Tibial artery (tissue), 4 donors: ENCODE measurements around the gene PLD2.

ENCODE experiments used
- DNase-seq, 2 donors: peaks; one replicate each; pipeline ENCODE4 v3.0.0-alpha.2; 2019
- H3K27ac ChIP-seq, 2 donors: fragments of 200-600 bp; sonication (generic) in 1 of 2; 1 replicate in 1 of 2; 2 replicates in 1 of 2; pipeline ENCODE4 v1.5.1; 2018 to 2019; ENCODE audit warnings: mild to moderate bottlenecking in 1 of 2
- H3K27me3 ChIP-seq, 2 donors: fragments of 200-600 bp; sonication (generic) in 1 of 2; one replicate each; pipeline versions ENCODE4 v1.5.1 to v1.6.0; 2016 to 2019
- H3K36me3 ChIP-seq, 3 donors: fragments of 200-600 bp; sonication (generic) in 2 of 3; one replicate each; pipeline ENCODE4 v1.5.1; 2016 to 2019; ENCODE audit warnings: mild to moderate bottlenecking in 2 of 3
- H3K4me1 ChIP-seq, 4 donors: fragments of 200-600 bp; sonication (generic) in 2 of 4; 1 replicate in 3 of 4; 2 replicates in 1 of 4; pipeline ENCODE4 v1.5.1; 2016 to 2019
- H3K4me3 ChIP-seq, 2 donors: fragments of 200-600 bp; sonication (generic) in 1 of 2; 1 replicate in 1 of 2; 2 replicates in 1 of 2; pipeline ENCODE4 v1.5.1; 2018 to 2019; ENCODE audit warnings: mild to moderate bottlenecking in 2 of 2
- H3K9me3 ChIP-seq, 3 donors: fragments of 200-600 bp; sonication (generic) in 1 of 3; one replicate each; pipeline ENCODE4 v1.5.1; 2016 to 2019
- intact Hi-C: fragments of 100-400 bp; cut with DNase I; formaldehyde crosslinking; loops from one replicate; pipeline ENCODE4 v1.15.0; 2023; ENCODE audit warnings: low total_unique reads
- TF ChIP-seq, protein P1 (sequence below), 2 experiments: fragments of 200-600 bp in 1 of 2; fragments of 450-650 bp in 1 of 2; IDR thresholded peaks; one replicate each; pipeline ENCODE4 v1.5.1; 2017 to 2019; ENCODE audit warnings: antibody characterized with exemption in 2 of 2, mild to moderate bottlenecking in 1 of 2, moderate library complexity in 1 of 2

PLD2 gene

GRCh38 chr17:4836221-4836620 lies 29.3 kb downstream of the PLD2 start:
- no peak for DNase-seq
- no peak overlapping the region for H3K4me3 ChIP-seq
- TF ChIP-seq, protein P1, sequence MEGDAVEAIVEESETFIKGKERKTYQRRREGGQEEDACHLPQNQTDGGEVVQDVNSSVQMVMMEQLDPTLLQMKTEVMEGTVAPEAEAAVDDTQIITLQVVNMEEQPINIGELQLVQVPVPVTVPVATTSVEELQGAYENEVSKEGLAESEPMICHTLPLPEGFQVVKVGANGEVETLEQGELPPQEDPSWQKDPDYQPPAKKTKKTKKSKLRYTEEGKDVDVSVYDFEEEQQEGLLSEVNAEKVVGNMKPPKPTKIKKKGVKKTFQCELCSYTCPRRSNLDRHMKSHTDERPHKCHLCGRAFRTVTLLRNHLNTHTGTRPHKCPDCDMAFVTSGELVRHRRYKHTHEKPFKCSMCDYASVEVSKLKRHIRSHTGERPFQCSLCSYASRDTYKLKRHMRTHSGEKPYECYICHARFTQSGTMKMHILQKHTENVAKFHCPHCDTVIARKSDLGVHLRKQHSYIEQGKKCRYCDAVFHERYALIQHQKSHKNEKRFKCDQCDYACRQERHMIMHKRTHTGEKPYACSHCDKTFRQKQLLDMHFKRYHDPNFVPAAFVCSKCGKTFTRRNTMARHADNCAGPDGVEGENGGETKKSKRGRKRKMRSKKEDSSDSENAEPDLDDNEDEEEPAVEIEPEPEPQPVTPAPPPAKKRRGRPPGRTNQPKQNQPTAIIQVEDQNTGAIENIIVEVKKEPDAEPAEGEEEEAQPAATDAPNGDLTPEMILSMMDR (IDR thresholded peaks at IDR 0.05) = no peak
- no peaks in the 10 kb centered on the region for H3K27me3 ChIP-seq
- intact Hi-C loops = loop anchor here (10.0 kb wide), 1 partner anchor 49 kb away; no protein-coding TSS in a partner anchor
- H3K9me3 ChIP-seq = no peaks in the 10 kb centered on the region
- H3K4me1 ChIP-seq = peaks cover 0 to 18% (median 11%) of the 10 kb centered on the region in 4 donors
- no peak overlapping the region for H3K27ac ChIP-seq
- no peaks in the 10 kb centered on the region for H3K36me3 ChIP-seq

GRCh38 chr17:4837471-4838308 lies 30.7 kb downstream of the PLD2 start:
- intact Hi-C loops = loop anchor here (10.0 kb wide), 1 partner anchor 47 kb away; no protein-coding TSS in a partner anchor
- H3K9me3 ChIP-seq = no peaks in the 10 kb centered on the region
- no peak for DNase-seq
- no peak overlapping the region for H3K27ac ChIP-seq
- TF ChIP-seq, protein P1 (IDR thresholded peaks at IDR 0.05) = no peak
- H3K4me3 ChIP-seq = no peak overlapping the region
- H3K4me1 ChIP-seq = peaks cover 0 to 18% (median 11%) of the 10 kb centered on the region in 4 donors
- no peaks in the 10 kb centered on the region for H3K36me3 ChIP-seq
- no peaks in the 10 kb centered on the region for H3K27me3 ChIP-seq

GRCh38 chr17:4838309-4838785 lies 31.4 kb downstream of the PLD2 start:
- intact Hi-C loops = loop anchor here (10.0 kb wide), 1 partner anchor 46 kb away; no protein-coding TSS in a partner anchor
- Histone ChIP-seq H3K4me1 (peaks cover 0 to 18% (median 11%) of the 10 kb centered on the region in 4 donors), H3K9me3 (no peaks in the 10 kb centered on the region), H3K36me3 (no peaks in the 10 kb centered on the region), H3K27ac (no peak overlapping the region), H3K4me3 (no peak overlapping the region), H3K27me3 (no peaks in the 10 kb centered on the region)
- TF ChIP-seq, protein P1 (IDR thresholded peaks at IDR 0.05) = no peak
- no peak for DNase-seq

DNA sequence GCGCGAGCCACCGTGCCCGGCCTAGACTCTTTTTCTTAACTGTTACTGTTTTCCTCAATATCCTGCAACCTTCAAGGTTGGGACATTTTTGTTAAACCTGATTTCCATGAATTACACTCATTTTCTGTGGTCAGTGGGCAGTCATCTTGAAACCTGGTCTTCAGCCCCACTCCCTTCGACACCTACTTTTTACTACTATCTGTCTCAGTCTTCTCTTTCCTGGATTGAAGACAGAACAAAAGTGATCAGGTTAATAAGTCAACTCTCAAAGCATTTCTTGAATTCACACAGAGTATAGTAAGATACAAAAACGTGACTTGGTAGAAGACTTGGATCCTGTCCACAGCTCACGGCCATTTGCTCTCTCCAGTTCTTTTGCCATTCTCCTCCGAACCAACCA lies 32.3 kb downstream of the PLD2 start:
- Histone ChIP-seq H3K4me1 (peaks cover 0 to 13% (median 8%) of the 10 kb centered on the region in 4 donors), H3K9me3 (no peaks in the 10 kb centered on the region), H3K27me3 (no peaks in the 10 kb centered on the region), H3K4me3 (no peak overlapping the region), H3K36me3 (no peaks in the 10 kb centered on the region), H3K27ac (no peak overlapping the region)
- DNase-seq = no peak
- TF ChIP-seq, protein P1 (IDR thresholded peaks at IDR 0.05) = no peak
- intact Hi-C loops = loop anchor here (10.0 kb wide), 1 partner anchor 46 kb away; no protein-coding TSS in a partner anchor

GRCh38 chr17:4839965-4840892 lies 33.3 kb downstream of the PLD2 start:
- Histone ChIP-seq H3K4me1 (peaks cover 0 to 4% (median 2%) of the 10 kb centered on the region in 4 donors), H3K4me3 (no peak overlapping the region), H3K36me3 (no peaks in the 10 kb centered on the region), H3K9me3 (no peaks in the 10 kb centered on the region), H3K27me3 (no peaks in the 10 kb centered on the region), H3K27ac (no peak overlapping the region)
- TF ChIP-seq, protein P1 (IDR thresholded peaks at IDR 0.05) = no peak
- DNase-seq = no peak
- intact Hi-C loops = loop anchor here (10.0 kb wide), 1 partner anchor 45 kb away; no protein-coding TSS in a partner anchor
